Anterior cingulate cortex (tissue), 58 donors: ENCODE results near the gene OGDH.

Experiments
- DNase-seq, 58 donors: peaks; one replicate each; lab custom pipeline; 2025; lab: John Stamatoyannopoulos, UW

OGDH gene

GRCh38 chr7:44634839-44635591 lies 28.6 kb downstream of the OGDH start:
- peak in 10 of 58 donors; percentile 13 to 38 (median 30) for DNase-seq

DNA sequence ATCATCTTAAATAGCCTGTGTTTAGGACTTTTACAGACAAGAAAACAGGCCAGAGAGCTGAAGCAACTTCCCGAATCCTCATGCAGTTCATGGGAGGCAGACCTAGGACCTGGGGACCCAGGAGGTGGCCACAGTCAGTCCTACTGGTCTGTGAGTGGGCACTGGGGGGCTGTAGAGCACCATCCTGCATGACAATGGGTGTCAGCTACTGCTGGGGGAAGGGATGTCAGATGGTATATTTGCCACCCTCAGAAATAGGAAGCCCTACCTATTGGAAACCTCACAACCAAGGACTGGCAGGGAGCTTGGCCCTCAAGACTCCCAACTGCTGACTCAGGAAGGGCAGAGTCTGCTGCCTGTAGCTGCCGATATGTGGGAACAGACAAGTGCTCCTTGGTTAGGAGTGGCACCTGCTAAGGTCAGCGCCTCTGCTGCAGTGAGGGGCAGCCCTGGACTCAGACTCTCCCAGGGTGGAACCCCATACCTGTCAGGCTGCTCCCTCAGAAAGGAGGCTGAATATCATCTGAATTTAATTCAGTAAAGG lies 29.7 kb downstream of the OGDH start:
- no peak for DNase-seq

GRCh38 chr7:44636926-44637325 lies 30.5 kb downstream of the OGDH start:
- DNase-seq: no peak

DNA sequence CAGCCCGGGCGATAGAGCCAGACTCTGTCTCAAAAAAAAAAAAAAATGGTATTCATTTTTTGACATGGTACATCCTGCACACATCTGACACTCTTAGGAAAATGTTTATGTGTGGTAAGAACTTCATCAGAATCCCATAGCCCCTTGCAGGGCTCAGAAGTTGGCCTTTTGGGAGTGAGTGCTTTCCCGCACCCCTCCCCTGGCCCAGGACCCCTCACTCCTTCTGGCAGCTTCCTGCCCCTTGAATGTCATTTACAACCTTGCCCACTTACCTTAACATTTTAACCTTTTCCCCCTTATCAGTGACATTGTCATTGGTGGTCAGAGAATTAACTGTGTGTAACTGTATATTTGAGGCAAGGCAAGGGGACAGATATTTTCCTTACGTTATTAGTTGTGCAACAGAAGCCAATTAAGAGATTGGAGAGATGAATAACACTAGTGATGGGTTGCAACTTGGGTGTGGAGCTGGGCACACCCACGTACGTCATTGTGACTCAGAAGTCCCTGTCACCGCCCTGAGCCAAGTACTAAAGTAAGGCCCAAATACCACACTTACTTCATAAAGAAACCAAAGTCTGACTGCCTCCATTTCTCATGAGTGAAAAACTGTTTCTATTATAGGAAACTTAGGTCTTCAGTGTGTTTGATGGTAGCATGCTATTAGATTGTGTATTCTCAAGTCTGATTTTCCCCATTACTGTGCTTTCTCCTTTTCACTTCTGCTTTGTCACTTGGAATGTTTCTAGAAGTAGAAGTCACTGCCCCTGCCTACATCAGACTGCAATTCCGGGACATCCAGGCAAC lies 31.6 kb downstream of the OGDH start:
- DNase-seq: no peak

GRCh38 chr7:44638611-44639557 lies 32.5 kb downstream of the OGDH start:
- DNase-seq: peak in 4 of 58 donors; percentile 18 to 33 (median 26)

DNA sequence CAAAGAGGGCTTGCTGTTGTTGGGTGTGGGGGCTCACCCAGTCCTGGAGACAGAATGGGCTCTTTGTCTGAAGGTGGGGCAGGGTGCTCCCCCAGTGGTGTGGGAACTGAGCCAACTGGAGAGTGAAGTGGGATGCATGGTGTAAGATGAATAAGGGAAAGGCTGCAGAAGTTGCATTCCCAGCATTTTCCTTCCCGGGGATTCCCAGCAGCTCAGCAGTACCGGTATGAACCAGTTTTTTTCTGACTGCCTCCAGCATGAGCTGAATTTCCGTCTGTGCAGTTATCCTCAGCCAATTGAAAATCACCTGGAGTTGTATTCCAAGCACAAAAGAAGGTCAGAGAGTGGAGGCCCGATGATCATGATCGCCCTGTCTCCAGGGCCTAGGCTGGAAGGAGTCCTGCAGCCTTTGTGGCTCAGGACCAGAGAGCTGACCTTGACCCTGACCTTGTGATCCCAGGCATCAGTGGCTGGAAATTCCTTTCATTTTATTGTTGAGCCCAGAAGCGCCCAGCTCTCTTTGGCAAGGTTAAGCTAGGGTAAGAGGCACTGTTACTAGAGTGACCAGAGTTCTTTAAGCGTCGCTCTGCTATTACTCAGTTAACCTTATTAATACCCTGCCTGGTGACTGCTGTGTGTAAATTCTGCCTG lies 33.4 kb downstream of the OGDH start:
- peak in 13 of 58 donors; percentile 8 to 78 (median 32) for DNase-seq

DNA sequence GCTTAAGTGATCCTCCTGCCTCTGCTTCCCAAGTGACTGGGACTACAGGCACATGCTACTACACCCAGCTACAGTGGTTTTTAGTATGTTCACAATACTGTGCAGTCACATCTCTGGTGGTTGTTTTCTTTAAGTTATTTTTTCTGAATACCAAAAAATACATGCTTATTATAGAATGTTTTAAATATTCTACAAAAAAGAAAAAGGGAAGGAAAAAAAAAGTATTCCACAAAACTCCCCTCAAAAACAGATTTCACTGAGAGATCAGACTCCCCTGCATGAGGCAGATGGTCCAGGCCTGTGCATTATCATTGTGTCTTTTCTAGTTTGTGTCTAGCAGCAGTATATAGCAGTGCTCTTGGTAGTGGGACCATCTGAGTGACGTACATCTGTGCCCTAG lies 36.8 kb downstream of the OGDH start:
- DNase-seq: no peak

- DNase-seq: no peak
These were observed 38.8 kb downstream of the OGDH start for GRCh38 chr7:44645254-44645653.

- DNase-seq: no peak
These were observed 39.3 kb downstream of the OGDH start for GRCh38 chr7:44645696-44646095.

DNA sequence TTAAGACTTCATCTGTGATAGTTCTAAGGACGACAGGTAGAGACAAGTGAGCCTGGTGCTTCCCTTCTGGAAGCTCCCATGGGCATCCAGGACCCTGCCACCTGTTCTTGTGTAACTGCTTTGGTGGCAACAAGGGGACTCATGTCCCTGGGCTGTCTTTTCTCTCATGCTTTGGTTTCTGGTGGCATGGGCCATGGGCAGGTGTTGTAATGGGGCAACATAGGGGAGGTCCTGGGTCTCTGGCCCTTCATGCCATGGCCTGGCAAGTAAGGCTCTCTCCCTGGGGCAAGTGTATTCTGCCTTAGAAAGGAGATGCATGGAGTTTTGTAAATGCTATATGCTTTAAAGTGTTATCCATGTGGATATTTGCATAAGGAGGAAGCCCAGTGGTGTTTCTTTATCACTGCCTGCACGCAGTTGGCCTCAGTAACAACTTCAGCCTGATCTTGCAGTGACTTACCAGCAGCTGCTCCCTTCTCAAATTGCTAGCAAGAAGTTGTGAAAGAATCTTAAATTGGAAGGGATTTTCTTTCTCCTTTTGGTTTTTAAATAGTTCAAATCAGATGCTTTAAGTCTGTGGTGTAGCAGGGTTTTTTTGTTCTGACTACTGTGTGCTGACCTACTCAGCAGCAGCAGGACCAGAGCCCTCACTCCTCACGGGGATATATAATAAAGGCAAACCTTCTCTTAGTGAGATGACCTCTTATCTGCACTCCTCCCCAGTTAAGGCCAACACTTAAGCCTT lies 39.9 kb downstream of the OGDH start:
- peak in 1 of 58 donors; percentile 9 for DNase-seq

GRCh38 chr7:44646921-44647636 lies 40.7 kb downstream of the OGDH start:
- DNase-seq: no peak

DNA sequence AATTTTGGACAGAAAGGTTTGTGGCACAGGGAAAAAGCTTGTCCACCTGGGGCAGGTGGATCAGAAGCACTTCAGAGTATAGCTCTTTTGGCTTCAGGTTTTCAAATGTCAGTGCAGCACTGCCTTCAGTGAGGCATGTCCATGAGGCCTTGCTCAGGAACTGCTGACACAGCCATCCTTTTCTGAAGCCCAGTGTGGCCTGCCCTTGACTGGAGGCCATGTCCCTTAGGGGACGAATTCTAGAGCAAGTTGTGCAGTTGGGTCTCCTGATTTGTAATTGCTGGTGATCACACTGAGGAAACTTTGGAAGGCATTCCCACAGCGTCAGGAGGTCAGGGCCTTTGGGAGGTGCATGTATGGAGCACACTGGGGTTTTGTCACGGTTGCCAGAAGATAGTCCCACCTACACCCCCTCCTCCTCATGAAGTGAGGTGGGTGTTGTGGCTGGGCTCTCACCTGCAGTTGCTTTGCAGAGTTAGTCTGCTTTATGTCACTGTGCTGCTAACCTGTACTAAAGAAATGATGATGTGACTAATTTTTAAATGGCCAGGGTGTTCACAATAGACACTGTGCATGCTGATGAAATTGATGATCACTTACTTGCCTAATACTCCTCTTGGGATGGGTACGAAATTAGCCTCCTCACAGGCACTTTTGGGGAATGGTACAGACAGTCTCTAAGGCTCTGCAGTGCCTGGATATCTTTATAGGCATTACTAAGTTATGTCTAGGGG lies 41.7 kb downstream of the OGDH start:
- DNase-seq: no peak

GRCh38 chr7:44650242-44650641 lies 43.8 kb downstream of the OGDH start:
- no peak for DNase-seq

DNA sequence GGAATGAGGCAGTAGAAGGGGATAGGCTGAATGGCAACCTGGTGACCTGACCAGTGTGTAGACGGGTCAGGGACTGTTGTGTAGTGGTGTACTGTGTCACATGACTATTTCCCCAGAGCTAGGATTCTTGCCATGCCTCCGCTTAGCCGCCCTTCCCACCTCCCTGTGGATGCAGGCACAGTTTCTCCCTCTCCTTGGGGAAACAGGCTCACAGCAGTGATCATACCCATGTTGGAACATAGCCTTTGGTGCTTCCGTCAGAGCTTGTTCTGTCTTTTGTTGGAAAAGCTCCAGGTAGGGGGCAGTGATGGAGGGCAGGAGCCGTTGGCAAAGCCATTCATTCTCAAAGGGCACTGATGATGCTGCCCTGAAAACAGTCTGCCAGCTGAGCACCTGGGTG lies 44.3 kb downstream of the OGDH start:
- DNase-seq: peak in 5 of 58 donors; percentile 16 to 40 (median 27)

DNA sequence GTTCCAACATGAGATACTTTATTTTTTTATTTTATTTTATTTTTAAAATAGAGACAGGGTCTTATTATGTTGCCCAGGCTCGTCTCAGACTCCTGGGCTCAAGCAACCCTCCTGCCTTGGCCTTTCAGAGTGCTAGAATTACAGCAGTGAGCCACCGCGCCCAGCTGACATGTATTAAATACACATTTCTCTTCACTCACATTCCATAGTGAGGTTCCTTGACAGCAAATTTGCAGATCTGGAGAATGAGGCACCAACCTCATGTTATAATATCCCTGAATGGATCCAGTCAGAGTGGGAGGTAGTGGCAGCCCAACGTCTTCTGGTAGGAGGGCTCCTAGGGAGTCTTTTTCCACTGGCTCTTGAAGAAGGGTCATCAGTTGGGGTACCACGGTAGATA lies 46.1 kb downstream of the OGDH start:
- no peak for DNase-seq

GRCh38 chr7:44654255-44654796 lies 47.9 kb downstream of the OGDH start:
- DNase-seq: no peak

GRCh38 chr7:44655341-44655740 lies 48.9 kb downstream of the OGDH start:
- no peak for DNase-seq
